Upper lobe of left lung (tissue), 6 donors: ENCODE measurements around the gene MASP1. TPM values are rescaled to one million over a fixed set of nuclear protein-coding genes. Genes with fewer than 3 reads are reported as not detected.

ENCODE experiments used
- ATAC-seq, 2 donors: fragments of 200-7000 bp; cut with Tn5 transposase; one replicate each; pipeline ENCODE4 v1.9.1; 2022; ENCODE audit warnings: mild to moderate bottlenecking in 2 of 2, moderate library complexity in 2 of 2; ENCODE audit not compliant: low FRiP score in 2 of 2
- DNase-seq, 2 donors: peaks; one replicate each; pipeline ENCODE4 v3.0.0-alpha.2; 2019 to 2020
- H3K27ac ChIP-seq, 4 donors: fragments of 200-600 bp; sonication (generic); one replicate each; pipeline ENCODE4 v1.5.1; 2016 to 2019
- H3K27me3 ChIP-seq, 4 donors: fragments of 200-600 bp; sonication (generic); one replicate each; pipeline ENCODE4 v1.5.1; 2017 to 2019
- H3K36me3 ChIP-seq, 4 donors: fragments of 200-600 bp; sonication (generic); one replicate each; pipeline ENCODE4 v1.5.1; 2016 to 2019
- H3K4me1 ChIP-seq, 4 donors: fragments of 200-600 bp; sonication (generic); one replicate each; pipeline ENCODE4 v1.5.1; 2018 to 2019
- H3K4me3 ChIP-seq, 4 donors: fragments of 200-600 bp; sonication (generic); one replicate each; pipeline ENCODE4 v1.5.1; 2017 to 2019; ENCODE audit warnings: mild to moderate bottlenecking in 2 of 4, moderate library complexity in 1 of 4
- H3K9me3 ChIP-seq, 4 donors: fragments of 200-600 bp; sonication (generic); one replicate each; pipeline ENCODE4 v1.5.1; 2018 to 2019
- CTCF ChIP-seq, 6 experiments: fragments of 450-650 bp in 4 of 6; fragments of 200-600 bp in 2 of 6; sonication (generic) in 2 of 6; IDR thresholded peaks; one replicate each; pipeline ENCODE4 v1.5.1; 2016 to 2019; ENCODE audit warnings: antibody characterized with exemption in 6 of 6
- EP300 ChIP-seq, 4 donors: sonication (generic); formaldehyde crosslinking; IDR thresholded peaks; one replicate each; pipeline ENCODE4 v1.5.1; 2017; ENCODE audit warnings: antibody characterized with exemption in 4 of 4, control low read depth in 2 of 4
- POLR2A ChIP-seq, 4 donors: fragments of 450-650 bp; IDR thresholded peaks; one replicate each; pipeline ENCODE4 v1.5.1; 2016 to 2017; ENCODE audit warnings: antibody characterized with exemption in 4 of 4, mild to moderate bottlenecking in 2 of 4
- POLR2AphosphoS5 ChIP-seq, 2 donors: sonication (generic); formaldehyde crosslinking; IDR thresholded peaks; one replicate each; pipeline ENCODE4 v1.5.1; 2017; ENCODE audit warnings: antibody characterized with exemption in 2 of 2
- WGBS, 2 donors: methylation state at CpG; one replicate each; pipeline ENCODE4 v1.1.5; 2017 to 2018; 5-methylcytosine and 5-hydroxymethylcytosine counted together
- total RNA-seq, 6 donors: library from RNA; depleted of rRNA in 4 of 6; stranded (reverse); fragments of >200 nt in 4 of 6; gene quantifications; one replicate each; pipeline versions ENCODE4 v1.1.0 to v1.2.1, GENCODE V29; 2016 to 2021
- donor health status: DM: no; HTN: no; CAD: no; lungs with moderate emphysema.
- donor health status: DM: no; HTN: yes; CAD: no; lungs with severe emphysema.

The MASP1 gene
- total RNA-seq, 6 donors from 2014 or later: 0.22 to 5.9 (median 1.8) TPM

DNA sequence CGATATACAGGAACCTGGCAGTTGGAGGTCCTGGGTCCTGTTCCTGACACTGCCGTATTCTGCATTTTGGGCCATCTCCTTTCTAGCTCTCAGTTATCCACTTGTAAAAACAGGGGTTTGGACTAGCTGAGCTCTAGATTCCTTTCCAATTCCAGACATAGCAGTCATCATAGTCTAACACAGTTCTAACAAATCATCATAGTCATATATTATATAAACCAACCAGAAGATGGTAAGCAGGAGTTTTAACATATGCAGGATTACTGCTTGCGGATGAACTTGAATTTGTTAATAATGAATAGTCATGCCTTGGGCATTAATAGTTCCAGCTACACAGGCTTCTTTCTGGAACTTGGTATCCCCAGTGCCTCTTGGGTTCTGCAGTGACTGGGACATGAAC, 26.6 kb downstream of the MASP1 start:
- Histone ChIP-seq H3K4me1 (peaks cover 21 to 41% (median 25%) of the 10 kb centered on the region in 4 donors), H3K9me3 (peaks cover 0 to 6% (median 4%) of the 10 kb centered on the region in 4 donors), H3K27me3 (no peaks in the 10 kb centered on the region), H3K27ac (peak overlapping the region in 3 of 4 donors; percentile 26 to 69 (median 46)), H3K4me3 (no peak overlapping the region), H3K36me3 (no peaks in the 10 kb centered on the region)
- ATAC-seq (no peak), DNase-seq (no peak)
- TF ChIP-seq POLR2A (IDR thresholded peaks at IDR 0.05): no peak
- no peak for TF ChIP-seq CTCF (IDR thresholded peaks at IDR 0.05)
- TF ChIP-seq POLR2AphosphoS5 (IDR thresholded peaks at IDR 0.05): no peak
- TF ChIP-seq EP300 (IDR thresholded peaks at IDR 0.05): no peak
- 84 to 87% methylated on average over 3 of the region's 3 CpGs for WGBS, 2 donors

GRCh38 chr3:187264021-187264420, 27.5 kb downstream of the MASP1 start:
- Histone ChIP-seq H3K9me3 (no peaks in the 10 kb centered on the region), H3K27me3 (no peaks in the 10 kb centered on the region), H3K4me3 (no peak overlapping the region), H3K36me3 (no peaks in the 10 kb centered on the region), H3K27ac (peak overlapping the region in 2 of 4 donors; percentile 16 to 69), H3K4me1 (peaks cover 21 to 41% (median 25%) of the 10 kb centered on the region in 4 donors)
- DNase-seq (no peak), ATAC-seq (peak in 1 of 2 donors; percentile 42)
- TF ChIP-seq EP300 (IDR thresholded peaks at IDR 0.05): peak in 1 of 4 donors; percentile 49
- TF ChIP-seq POLR2AphosphoS5 (IDR thresholded peaks at IDR 0.05): no peak
- TF ChIP-seq POLR2A (IDR thresholded peaks at IDR 0.05): no peak
- 25 to 31% methylated on average over 4 of the region's 4 CpGs for WGBS, 2 donors

DNA sequence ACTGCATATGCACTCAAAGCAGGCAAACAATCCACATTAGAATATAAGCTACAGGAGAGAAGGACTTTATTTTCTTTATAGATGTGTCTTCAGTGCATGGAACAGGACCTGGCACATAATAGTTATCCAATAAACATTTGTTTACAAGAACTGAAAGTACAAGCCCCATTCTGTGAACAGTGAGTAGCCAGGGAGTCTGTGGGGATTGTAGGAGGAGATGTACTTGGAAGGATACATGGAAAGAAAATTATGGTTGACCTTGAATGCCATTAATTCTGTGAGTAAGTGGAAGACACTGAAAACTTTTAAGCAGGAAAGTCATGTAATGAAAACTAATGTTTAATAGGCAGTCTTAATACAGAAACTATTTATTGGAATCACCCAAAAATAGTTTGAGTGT, 28.3 kb downstream of the MASP1 start:
- H3K4me1 ChIP-seq: peaks cover 21 to 41% (median 25%) of the 10 kb centered on the region in 4 donors
- no peaks in the 10 kb centered on the region for H3K9me3 ChIP-seq
- DNase-seq (no peak), ATAC-seq (peak in 1 of 2 donors; percentile 41)
- no peak overlapping the region for H3K4me3 ChIP-seq
- peak overlapping the region in 2 of 4 donors; percentile 16 to 69 for H3K27ac ChIP-seq
- H3K27me3 ChIP-seq: no peaks in the 10 kb centered on the region
- no peaks in the 10 kb centered on the region for H3K36me3 ChIP-seq
- TF ChIP-seq POLR2AphosphoS5 (IDR thresholded peaks at IDR 0.05) (no peak), CTCF (IDR thresholded peaks at IDR 0.05) (no peak)

DNA sequence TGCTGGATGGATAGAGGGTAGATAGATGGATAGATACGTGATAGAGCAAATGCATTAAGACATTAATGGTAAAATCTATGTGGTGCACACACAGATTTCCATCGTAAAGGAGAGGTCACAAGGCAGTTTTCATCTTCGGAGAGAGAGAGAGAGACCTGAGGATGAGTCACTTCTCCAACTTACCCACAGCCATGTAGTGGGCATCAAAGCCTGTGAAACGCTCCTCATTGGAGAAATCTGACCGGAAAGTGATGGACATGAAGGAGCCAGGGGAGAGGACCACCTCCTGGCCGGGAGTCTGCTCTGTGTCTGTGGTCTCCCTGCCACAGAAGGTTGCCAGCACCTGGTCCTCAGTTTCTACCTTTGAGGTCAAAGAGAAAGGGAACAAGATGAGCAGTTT, 29.2 kb downstream of the MASP1 start:
- no peak overlapping the region for H3K27ac ChIP-seq
- 87% methylated on average over 6 of the region's 6 CpGs for WGBS, 2 donors
- no peak for TF ChIP-seq POLR2AphosphoS5 (IDR thresholded peaks at IDR 0.05)
- TF ChIP-seq CTCF (IDR thresholded peaks at IDR 0.05): no peak
- TF ChIP-seq EP300 (IDR thresholded peaks at IDR 0.05): no peak
- no peak for TF ChIP-seq POLR2A (IDR thresholded peaks at IDR 0.05)
- H3K4me3 ChIP-seq: no peak overlapping the region
- peaks cover 21 to 41% (median 25%) of the 10 kb centered on the region in 4 donors for H3K4me1 ChIP-seq
- no peaks in the 10 kb centered on the region for H3K9me3 ChIP-seq
- no peaks in the 10 kb centered on the region for H3K36me3 ChIP-seq
- no peak for ATAC-seq
- H3K27me3 ChIP-seq: no peaks in the 10 kb centered on the region
- no peak for DNase-seq

GRCh38 chr3:187261541-187261969, 30.0 kb downstream of the MASP1 start:
- H3K27me3 ChIP-seq: no peaks in the 10 kb centered on the region
- DNase-seq: no peak
- peaks cover 21 to 38% (median 25%) of the 10 kb centered on the region in 4 donors for H3K4me1 ChIP-seq
- TF ChIP-seq POLR2A (IDR thresholded peaks at IDR 0.05) (no peak), POLR2AphosphoS5 (IDR thresholded peaks at IDR 0.05) (no peak), CTCF (IDR thresholded peaks at IDR 0.05) (no peak), EP300 (IDR thresholded peaks at IDR 0.05) (no peak)
- no peaks in the 10 kb centered on the region for H3K9me3 ChIP-seq
- no peaks in the 10 kb centered on the region for H3K36me3 ChIP-seq
- no peak overlapping the region for H3K4me3 ChIP-seq
- 81 to 85% methylated on average over 3 of the region's 3 CpGs for WGBS, 2 donors
- no peak for ATAC-seq
- no peak overlapping the region for H3K27ac ChIP-seq
